ENCODE measurements around the gene RALGAPB. TPM values are rescaled to one million over a fixed set of nuclear protein-coding genes. Genes with fewer than 3 reads are reported as not detected.

The RALGAPB gene
- total RNA-seq, 1 donor: 45.8 TPM

GRCh38 chr20:38600057-38600456, 127.4 kb downstream of the RALGAPB start:
- no peak overlapping the region for H3K4me3 ChIP-seq (ENCODE audit: low read depth, low read length)
- TF ChIP-seq, protein P1, sequence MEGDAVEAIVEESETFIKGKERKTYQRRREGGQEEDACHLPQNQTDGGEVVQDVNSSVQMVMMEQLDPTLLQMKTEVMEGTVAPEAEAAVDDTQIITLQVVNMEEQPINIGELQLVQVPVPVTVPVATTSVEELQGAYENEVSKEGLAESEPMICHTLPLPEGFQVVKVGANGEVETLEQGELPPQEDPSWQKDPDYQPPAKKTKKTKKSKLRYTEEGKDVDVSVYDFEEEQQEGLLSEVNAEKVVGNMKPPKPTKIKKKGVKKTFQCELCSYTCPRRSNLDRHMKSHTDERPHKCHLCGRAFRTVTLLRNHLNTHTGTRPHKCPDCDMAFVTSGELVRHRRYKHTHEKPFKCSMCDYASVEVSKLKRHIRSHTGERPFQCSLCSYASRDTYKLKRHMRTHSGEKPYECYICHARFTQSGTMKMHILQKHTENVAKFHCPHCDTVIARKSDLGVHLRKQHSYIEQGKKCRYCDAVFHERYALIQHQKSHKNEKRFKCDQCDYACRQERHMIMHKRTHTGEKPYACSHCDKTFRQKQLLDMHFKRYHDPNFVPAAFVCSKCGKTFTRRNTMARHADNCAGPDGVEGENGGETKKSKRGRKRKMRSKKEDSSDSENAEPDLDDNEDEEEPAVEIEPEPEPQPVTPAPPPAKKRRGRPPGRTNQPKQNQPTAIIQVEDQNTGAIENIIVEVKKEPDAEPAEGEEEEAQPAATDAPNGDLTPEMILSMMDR (IDR thresholded peaks at IDR 0.05; ENCODE audit: insufficient read depth, low read depth, low read length): no peak
- DNase-seq (ENCODE audit: low read depth): no peak

DNA sequence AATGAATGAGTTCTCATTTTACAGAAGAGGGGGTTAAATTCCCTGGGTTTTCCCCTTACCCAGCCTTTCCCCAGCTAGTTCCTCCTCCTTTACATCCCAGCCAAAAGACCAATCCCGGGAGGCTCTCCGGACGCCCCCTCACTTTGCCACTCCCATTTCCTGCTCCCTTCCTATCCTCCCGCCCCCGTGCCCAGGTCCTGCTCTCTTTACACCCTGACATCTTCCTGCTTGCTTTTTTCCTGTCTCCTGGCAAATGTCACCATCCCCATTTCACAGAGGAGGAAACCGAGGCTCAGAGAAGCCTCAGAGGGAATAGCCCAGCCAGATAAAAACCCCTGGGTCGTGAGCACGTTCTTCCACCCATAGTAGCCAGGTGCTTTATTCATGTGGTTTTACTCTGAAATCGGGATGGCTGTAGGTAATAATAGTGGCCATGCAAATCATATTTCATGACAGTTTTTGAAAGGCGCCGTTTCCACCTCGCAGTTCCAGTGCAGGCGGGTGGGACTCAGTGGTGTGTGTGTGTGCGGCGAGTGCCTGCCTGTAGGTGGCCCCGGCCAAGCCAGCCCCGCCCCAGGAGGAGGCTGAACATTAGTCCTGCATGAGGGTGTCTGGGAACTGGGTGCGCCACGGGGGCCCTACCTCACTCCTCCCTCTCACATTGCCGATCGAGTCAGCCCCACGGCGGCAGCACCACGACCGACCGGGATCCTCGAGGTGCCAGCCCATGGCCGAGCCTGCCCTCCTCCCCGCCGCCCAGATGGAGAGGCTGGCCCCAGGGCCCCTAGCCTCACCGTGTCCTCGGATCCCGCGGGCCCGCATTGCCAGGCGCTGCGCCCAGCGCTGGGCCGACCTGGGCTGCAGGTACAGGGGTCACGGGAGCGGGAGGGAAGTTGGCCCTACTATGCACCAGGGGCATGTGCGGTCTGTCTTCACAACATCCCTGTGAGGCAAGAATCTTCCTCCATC, 128.9 kb downstream of the RALGAPB start, which contains the start of gene ARHGAP40:
Gene ARHGAP40 (plus strand): TSS at position 594 of the 969 bp plus-strand sequence.
- H3K4me3 ChIP-seq (ENCODE audit: low read depth, low read length): no peak within 1 kb of the TSS
- TF ChIP-seq, protein P1 (IDR thresholded peaks at IDR 0.05; ENCODE audit: insufficient read depth, low read depth, low read length): peak; percentile 12
- DNase-seq (ENCODE audit: low read depth): no peak

DNA sequence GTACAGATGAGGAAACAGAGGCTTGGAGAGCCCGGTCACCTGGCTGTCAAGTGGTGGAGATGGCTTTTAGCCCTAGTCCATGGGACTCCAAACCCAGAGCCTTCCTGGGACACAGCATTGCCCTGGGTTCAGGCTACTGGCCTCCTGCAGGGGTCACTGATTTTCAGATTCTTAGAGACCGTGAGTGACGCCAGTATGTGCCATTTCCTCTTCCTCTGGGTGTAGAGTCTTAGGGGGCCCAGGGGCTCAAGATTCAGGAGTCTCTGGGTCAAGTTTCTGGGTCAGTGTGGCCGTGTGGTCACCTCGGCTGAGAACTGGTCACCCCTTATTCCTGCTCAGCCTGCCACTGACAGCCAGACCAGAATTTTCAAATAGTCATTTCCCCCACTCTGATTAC, 129.5 kb downstream of the RALGAPB start:
- TF ChIP-seq, protein P1 (IDR thresholded peaks at IDR 0.05; ENCODE audit: insufficient read depth, low read depth, low read length): no peak
- H3K4me3 ChIP-seq (ENCODE audit: low read depth, low read length): no peak overlapping the region

DNA sequence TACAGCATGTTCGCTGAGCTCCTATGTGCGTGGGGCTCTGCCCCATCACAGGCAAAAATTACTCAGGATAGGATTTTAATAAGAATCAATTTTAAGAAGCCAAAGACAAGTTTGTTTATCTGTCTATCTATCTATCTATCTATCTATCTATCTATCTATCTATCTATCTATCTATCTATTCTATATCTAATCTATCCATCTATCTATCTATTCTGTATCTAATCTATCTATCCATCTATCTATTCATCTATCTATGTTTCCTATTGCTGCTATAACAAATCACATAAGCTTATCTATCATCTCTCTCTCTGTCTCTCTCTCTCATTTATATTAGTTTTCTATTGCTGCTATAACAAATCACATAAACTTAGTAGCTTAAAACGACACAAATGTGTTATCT, 130.6 kb downstream of the RALGAPB start:
- TF ChIP-seq, protein P1 (IDR thresholded peaks at IDR 0.05; ENCODE audit: insufficient read depth, low read depth, low read length): no peak

More for the DNA sequence above, 129.5 kb downstream of the RALGAPB start:
- no peak for DNase-seq (ENCODE audit: low read depth)

GRCh38 chr20:38604873-38605303, 132.2 kb downstream of the RALGAPB start:
- DNase-seq (ENCODE audit: low read depth): peak; percentile 11
- TF ChIP-seq, protein P1 (IDR thresholded peaks at IDR 0.05; ENCODE audit: insufficient read depth, low read depth, low read length): no peak
- no peak overlapping the region for H3K4me3 ChIP-seq (ENCODE audit: low read depth, low read length)

More for the DNA sequence above, 130.6 kb downstream of the RALGAPB start:
- H3K4me3 ChIP-seq (ENCODE audit: low read depth, low read length): no peak overlapping the region
- DNase-seq (ENCODE audit: low read depth): no peak

GRCh38 chr20:38607351-38607750, 134.7 kb downstream of the RALGAPB start:
- TF ChIP-seq, protein P1 (IDR thresholded peaks at IDR 0.05; ENCODE audit: insufficient read depth, low read depth, low read length): no peak
- DNase-seq (ENCODE audit: low read depth): no peak
- H3K4me3 ChIP-seq (ENCODE audit: low read depth, low read length): no peak overlapping the region
